PC-3 (cell line): ENCODE measurements around the gene DTNB. TPM values are rescaled to one million over a fixed set of nuclear protein-coding genes. Genes with fewer than 3 reads are reported as not detected.

Source experiments
- ATAC-seq: fragments of 200-7000 bp; cut with Tn5 transposase; 2 replicates; pipeline ENCODE4 v1.9.1; 2020; ENCODE audit warnings: mild to moderate bottlenecking, moderate library complexity
- BruUV-seq: library from RNA; stranded (reverse); fragments of 400-500 nt; replicated peaks from 2 replicates; lab custom pipeline; 2021; lab: Mats Ljungman, UMichigan
- CTCF ChIA-PET: fragments of 300-600 bp; sonication (Branson Sonifier 250); formaldehyde crosslinking; loops from one replicate; lab custom pipeline; 2022; ENCODE audit warnings: antibody characterized with exemption; lab: Charles Lee
- POLR2A ChIA-PET: fragments of 300-600 bp; sonication (Branson Sonifier 250); formaldehyde crosslinking; loops from one replicate; lab custom pipeline; 2022; ENCODE audit warnings: antibody characterized with exemption; ENCODE audit not compliant: unreplicated experiment; lab: Charles Lee
- DNase-seq: peaks from one replicate; pipeline ENCODE4 v3.0.0-alpha.2; 2015
- H2AFZ ChIP-seq: fragments of 300-600 bp; sonication (generic); 2 replicates; pipeline ENCODE4 v1.6.0; 2016; ENCODE audit warnings: antibody characterized with exemption, low read length
- H3F3A ChIP-seq: fragments of 300-600 bp; sonication (generic); one replicate; pipeline ENCODE4 v1.6.0; 2017; ENCODE audit warnings: antibody characterized with exemption, low read length, control low read depth, mild to moderate bottlenecking; ENCODE audit not compliant: unreplicated experiment
- H3K27ac ChIP-seq: fragments of 300-600 bp; sonication (generic); 2 replicates; pipeline ENCODE4 v1.5.1; 2016; ENCODE audit warnings: mild to moderate bottlenecking, low read length
- H3K27me3 ChIP-seq: fragments of 300-600 bp; sonication (generic); 2 replicates; pipeline ENCODE4 v1.6.1; 2016; ENCODE audit warnings: low read length, mixed read lengths
- H3K36me3 ChIP-seq: fragments of 300-600 bp; sonication (generic); 2 replicates; pipeline ENCODE4 v1.6.1; 2016; ENCODE audit warnings: low read depth, mixed run types, low read length, mixed read lengths
- H3K4me1 ChIP-seq: fragments of 300-600 bp; sonication (generic); 2 replicates; pipeline ENCODE4 v1.5.1; 2016; ENCODE audit warnings: low read length; ENCODE audit not compliant: insufficient read depth
- H3K4me2 ChIP-seq: fragments of 300-600 bp; sonication (generic); 2 replicates; pipeline ENCODE4 v1.6.0; 2016; ENCODE audit warnings: low read length
- H3K4me3 ChIP-seq: fragments of 300-600 bp; sonication (generic); 2 replicates; pipeline ENCODE4 v1.5.1; 2016; ENCODE audit warnings: mild to moderate bottlenecking, low read length, mixed read lengths
- H3K79me2 ChIP-seq: fragments of 300-600 bp; sonication (generic); 2 replicates; pipeline ENCODE4 v1.6.1; 2017; ENCODE audit warnings: low read length, mixed read lengths
- H3K9ac ChIP-seq: fragments of 300-600 bp; sonication (generic); 2 replicates; pipeline ENCODE4 v1.6.0; 2016; ENCODE audit warnings: mild to moderate bottlenecking, low read length
- H3K9me2 ChIP-seq: fragments of 300-600 bp; sonication (generic); replicated peaks from 2 replicates; pipeline ENCODE4 v1.6.1; 2016; ENCODE audit warnings: mixed run types, low read length, mixed read lengths
- H3K9me3 ChIP-seq: fragments of 300-600 bp; sonication (generic); 2 replicates; pipeline ENCODE4 v1.6.1; 2016; ENCODE audit warnings: low read length, mixed read lengths
- H4K20me1 ChIP-seq: fragments of 300-600 bp; sonication (generic); 2 replicates; pipeline ENCODE4 v1.6.1; 2016; ENCODE audit warnings: low read length, mixed read lengths
- CTCF ChIP-seq: fragments of 300-600 bp; sonication (generic); conservative IDR thresholded peaks from 2 replicates; pipeline ENCODE4 v1.5.1; 2017; ENCODE audit warnings: antibody characterized with exemption, low read depth, mild to moderate bottlenecking, low read length
- EZH2 ChIP-seq: fragments of 300-600 bp; sonication (generic); IDR thresholded peaks from one replicate; pipeline ENCODE4 v1.6.1; 2017; ENCODE audit warnings: antibody characterized with exemption, mild to moderate bottlenecking, low read length; ENCODE audit not compliant: unreplicated experiment
- EZH2phosphoT487 ChIP-seq: fragments of 300-600 bp; sonication (generic); IDR thresholded peaks from 2 replicates; pipeline ENCODE4 v1.6.1; 2018; ENCODE audit warnings: mild to moderate bottlenecking, antibody characterized with exemption, low read length, borderline replicate concordance
- intact Hi-C: fragments of 100-400 bp; cut with micrococcal nuclease; formaldehyde crosslinking; loops from 2 replicates; pipeline ENCODE4 v1.9.0; 2023
- total RNA-seq: library from RNA; depleted of rRNA; stranded (reverse); fragments of >200 nt; gene quantifications from 2 replicates; pipeline ENCODE4 v1.2.3, GENCODE V29; 2014

The DTNB gene
- total RNA-seq, 1 experiment from 2014 or later: 23.1 TPM

GRCh38 chr2:25411281-25411680 is 262.1 kb downstream of the DTNB start:
- no peak overlapping the region for H3K4me3 ChIP-seq
- TF ChIP-seq EZH2 (no peak), CTCF (no peak), EZH2phosphoT487 (no peak)
- no peak overlapping the region for H2AFZ ChIP-seq
- no TSS peak for BruUV-seq
- ATAC-seq (no peak), DNase-seq (no peak)
- H3K36me3 ChIP-seq: no peaks in the 10 kb centered on the region
- no peaks in the 10 kb centered on the region for H3K9me2 ChIP-seq
- no peaks in the 10 kb centered on the region for H3K4me1 ChIP-seq
- H3K4me2 ChIP-seq: no peak overlapping the region
- H3F3A ChIP-seq: no peaks in the 10 kb centered on the region
- ChIA-PET POLR2A (interaction anchor here (0.5 kb wide), 1 partner anchor 47 kb away, joined by 3 read pairs; no protein-coding TSS in a partner anchor), CTCF (no interaction called here)
- H4K20me1 ChIP-seq: no peaks in the 10 kb centered on the region
- no peaks in the 10 kb centered on the region for H3K27me3 ChIP-seq
- intact Hi-C loops: no loop called here
- H3K27ac ChIP-seq: no peak overlapping the region
- H3K79me2 ChIP-seq: no peaks in the 10 kb centered on the region
- no peaks in the 10 kb centered on the region for H3K9me3 ChIP-seq
- no peak overlapping the region for H3K9ac ChIP-seq

GRCh38 chr2:25410370-25410769 is 263.0 kb downstream of the DTNB start:
- CTCF ChIA-PET: no interaction called here
- POLR2A ChIA-PET: no interaction called here

More at GRCh38 chr2:25410370-25410769, 263.0 kb downstream of the DTNB start:
- Histone ChIP-seq H3K4me3 (no peak overlapping the region), H4K20me1 (no peaks in the 10 kb centered on the region), H3F3A (no peaks in the 10 kb centered on the region), H3K27ac (no peak overlapping the region), H3K36me3 (no peaks in the 10 kb centered on the region), H3K27me3 (no peaks in the 10 kb centered on the region), H3K4me1 (no peaks in the 10 kb centered on the region), H3K9me3 (no peaks in the 10 kb centered on the region), H3K9ac (no peak overlapping the region), H2AFZ (no peak overlapping the region), H3K4me2 (no peak overlapping the region), H3K9me2 (no peaks in the 10 kb centered on the region), H3K79me2 (no peaks in the 10 kb centered on the region)
- BruUV-seq: no TSS peak
- no peak for TF ChIP-seq EZH2phosphoT487
- TF ChIP-seq CTCF: no peak
- TF ChIP-seq EZH2: no peak
- ATAC-seq (no peak), DNase-seq (no peak)
- intact Hi-C loops: no loop called here
